ENCODE data around the gene PDGFC. TPM values are rescaled to one million over a fixed set of nuclear protein-coding genes. Genes with fewer than 3 reads are reported as not detected.

PDGFC gene
- total RNA-seq, 2 experiments from 2014 or later = not detected

DNA sequence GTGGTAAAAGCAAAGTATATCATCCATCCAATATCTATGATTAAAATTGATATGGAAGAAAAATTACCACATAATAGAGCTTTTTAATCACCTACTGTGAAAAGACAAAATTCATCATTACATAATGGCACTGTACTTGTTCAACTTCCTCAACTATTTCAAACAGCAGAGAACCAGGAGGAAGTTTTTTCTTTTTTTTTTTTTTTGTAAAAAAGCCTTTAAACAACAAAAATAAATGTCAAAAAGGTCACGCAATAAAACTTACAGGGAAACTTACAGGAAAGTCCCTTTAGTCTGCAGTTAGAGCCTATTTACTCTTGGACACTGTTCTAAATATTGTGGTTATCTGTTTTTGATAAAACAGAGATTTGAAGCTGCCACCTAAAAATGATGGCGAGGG is 4.8 kb downstream of the PDGFC start:
- no TSS peak for BruUV-seq (replicated peaks)
- Histone ChIP-seq H3K9me2 (ENCODE audit: insufficient read depth, low read length) (no peaks in the 10 kb centered on the region), H3K36me3 (ENCODE audit: insufficient read depth, low read length) (no peaks in the 10 kb centered on the region), H3K4me2 (ENCODE audit: low read length) (no peak overlapping the region), H3K9me3 (ENCODE audit: low read length) (no peaks in the 10 kb centered on the region), H3K27ac (ENCODE audit: low read depth, low read length, poor library complexity, severe bottlenecking) (no peak overlapping the region), H3K4me1 (ENCODE audit: insufficient read depth, low read length, poor library complexity, severe bottlenecking) (no peaks in the 10 kb centered on the region), H4K20me1 (ENCODE audit: insufficient read depth, low read length) (no peaks in the 10 kb centered on the region), H2AFZ (ENCODE audit: low read length) (no peak overlapping the region), H3K4me3 (ENCODE audit: low read depth, low read length, poor library complexity, severe bottlenecking) (no peak overlapping the region), H3K79me2 (ENCODE audit: insufficient read depth, low read depth, low read length) (no peaks in the 10 kb centered on the region)
- intact Hi-C loops (cut with micrococcal nuclease; ENCODE audit: unreplicated experiment) = no loop called here
- CTCF ChIA-PET (ENCODE audit: unreplicated experiment) = no interaction called here
- no peak for TF ChIP-seq EZH2phosphoT487 (IDR thresholded peaks at IDR 0.05; ENCODE audit: borderline replicate concordance, low read depth, low read length)
- TF ChIP-seq, protein P1, sequence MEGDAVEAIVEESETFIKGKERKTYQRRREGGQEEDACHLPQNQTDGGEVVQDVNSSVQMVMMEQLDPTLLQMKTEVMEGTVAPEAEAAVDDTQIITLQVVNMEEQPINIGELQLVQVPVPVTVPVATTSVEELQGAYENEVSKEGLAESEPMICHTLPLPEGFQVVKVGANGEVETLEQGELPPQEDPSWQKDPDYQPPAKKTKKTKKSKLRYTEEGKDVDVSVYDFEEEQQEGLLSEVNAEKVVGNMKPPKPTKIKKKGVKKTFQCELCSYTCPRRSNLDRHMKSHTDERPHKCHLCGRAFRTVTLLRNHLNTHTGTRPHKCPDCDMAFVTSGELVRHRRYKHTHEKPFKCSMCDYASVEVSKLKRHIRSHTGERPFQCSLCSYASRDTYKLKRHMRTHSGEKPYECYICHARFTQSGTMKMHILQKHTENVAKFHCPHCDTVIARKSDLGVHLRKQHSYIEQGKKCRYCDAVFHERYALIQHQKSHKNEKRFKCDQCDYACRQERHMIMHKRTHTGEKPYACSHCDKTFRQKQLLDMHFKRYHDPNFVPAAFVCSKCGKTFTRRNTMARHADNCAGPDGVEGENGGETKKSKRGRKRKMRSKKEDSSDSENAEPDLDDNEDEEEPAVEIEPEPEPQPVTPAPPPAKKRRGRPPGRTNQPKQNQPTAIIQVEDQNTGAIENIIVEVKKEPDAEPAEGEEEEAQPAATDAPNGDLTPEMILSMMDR (conservative IDR thresholded peaks at IDR 0.05; ENCODE audit: low read length) = no peak
- no peak for DNase-seq (ENCODE audit: low spot score)
- POLR2A ChIA-PET = interaction anchor here (0.6 to 0.7 kb wide), 2 partner anchors 469 to 497 kb away, joined by 3 to 4 read pairs; no protein-coding TSS in a partner anchor

DNA sequence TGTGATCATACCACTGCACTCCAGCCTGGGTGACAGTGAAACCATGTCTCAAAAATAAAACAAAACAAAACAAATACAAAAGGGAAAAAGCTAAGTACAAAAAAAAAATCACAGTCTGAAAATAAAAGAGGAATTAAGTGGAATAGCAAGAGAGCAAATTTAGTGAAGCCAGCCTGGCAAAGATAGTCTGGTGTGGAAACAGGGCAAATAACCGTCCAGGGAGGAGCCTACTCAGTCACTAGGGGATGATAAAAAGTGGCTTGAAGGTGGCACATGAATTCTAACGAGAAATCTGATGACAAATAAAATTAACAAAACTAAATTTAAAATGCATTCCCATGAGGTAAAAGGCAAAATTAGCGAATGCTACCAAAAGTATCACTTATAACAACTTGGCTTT is 8.2 kb downstream of the PDGFC start:
- TF ChIP-seq, protein P1 (conservative IDR thresholded peaks at IDR 0.05; ENCODE audit: low read length) = no peak
- TF ChIP-seq EZH2phosphoT487 (IDR thresholded peaks at IDR 0.05; ENCODE audit: borderline replicate concordance, low read depth, low read length) = no peak

DNA sequence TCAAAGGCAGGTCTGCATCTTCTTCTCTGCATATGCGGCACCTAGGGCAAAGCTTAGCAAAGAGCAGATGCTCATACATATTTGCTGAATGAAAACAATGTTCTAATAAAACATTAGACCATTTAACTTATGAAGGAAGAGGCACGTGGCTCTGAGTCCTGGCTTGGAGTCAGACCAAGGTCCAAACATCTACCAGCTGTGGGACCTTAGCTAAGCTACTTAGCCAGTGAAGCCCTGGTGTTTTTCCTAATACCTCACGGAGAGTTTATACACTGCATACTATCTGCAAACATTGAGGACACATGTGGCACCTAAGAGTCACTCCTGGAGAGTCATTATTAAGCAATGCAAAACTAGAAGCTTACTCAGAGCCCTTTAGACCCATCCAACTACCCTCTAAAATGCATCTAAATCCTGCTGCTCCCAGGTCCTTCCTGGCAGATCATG is 9.0 kb downstream of the PDGFC start:
- H3K4me1 ChIP-seq (ENCODE audit: insufficient read depth, low read length, poor library complexity, severe bottlenecking) = no peaks in the 10 kb centered on the region
- H3K9me2 ChIP-seq (ENCODE audit: insufficient read depth, low read length) = no peaks in the 10 kb centered on the region
- H4K20me1 ChIP-seq (ENCODE audit: insufficient read depth, low read length) = no peaks in the 10 kb centered on the region
- H3K4me3 ChIP-seq (ENCODE audit: low read depth, low read length, poor library complexity, severe bottlenecking) = no peak overlapping the region
- ChIA-PET CTCF (ENCODE audit: unreplicated experiment) (no interaction called here), POLR2A (no interaction called here)
- H3K27ac ChIP-seq (ENCODE audit: low read depth, low read length, poor library complexity, severe bottlenecking) = no peak overlapping the region
- intact Hi-C loops (cut with micrococcal nuclease; ENCODE audit: unreplicated experiment) = no loop called here
- no peaks in the 10 kb centered on the region for H3K36me3 ChIP-seq (ENCODE audit: insufficient read depth, low read length)
- H3K4me2 ChIP-seq (ENCODE audit: low read length) = no peak overlapping the region
- TF ChIP-seq, protein P1 (conservative IDR thresholded peaks at IDR 0.05; ENCODE audit: low read length) = no peak
- no peak for TF ChIP-seq EZH2phosphoT487 (IDR thresholded peaks at IDR 0.05; ENCODE audit: borderline replicate concordance, low read depth, low read length)
- DNase-seq (ENCODE audit: low spot score) = no peak
- no TSS peak for BruUV-seq (replicated peaks)
- no peak overlapping the region for H2AFZ ChIP-seq (ENCODE audit: low read length)
- no peaks in the 10 kb centered on the region for H3K79me2 ChIP-seq (ENCODE audit: insufficient read depth, low read depth, low read length)
- H3K9me3 ChIP-seq (ENCODE audit: low read length) = no peaks in the 10 kb centered on the region

More for the DNA sequence above, 8.2 kb downstream of the PDGFC start:
- no peak for DNase-seq (ENCODE audit: low spot score)
- H3K4me1 ChIP-seq (ENCODE audit: insufficient read depth, low read length, poor library complexity, severe bottlenecking) = no peaks in the 10 kb centered on the region
- H3K79me2 ChIP-seq (ENCODE audit: insufficient read depth, low read depth, low read length) = no peaks in the 10 kb centered on the region
- POLR2A ChIA-PET = interaction anchor here (0.6 to 1.0 kb wide), 4 partner anchors 344 to 835 kb away, joined by 3 to 5 read pairs (median 4); no protein-coding TSS in a partner anchor
- no peak overlapping the region for H2AFZ ChIP-seq (ENCODE audit: low read length)
- no TSS peak for BruUV-seq (replicated peaks)
- no peaks in the 10 kb centered on the region for H3K9me2 ChIP-seq (ENCODE audit: insufficient read depth, low read length)
- no peaks in the 10 kb centered on the region for H3K36me3 ChIP-seq (ENCODE audit: insufficient read depth, low read length)
- H3K4me2 ChIP-seq (ENCODE audit: low read length) = no peak overlapping the region
- intact Hi-C loops (cut with micrococcal nuclease; ENCODE audit: unreplicated experiment) = no loop called here
- CTCF ChIA-PET (ENCODE audit: unreplicated experiment) = no interaction called here
- no peaks in the 10 kb centered on the region for H3K9me3 ChIP-seq (ENCODE audit: low read length)
- H3K4me3 ChIP-seq (ENCODE audit: low read depth, low read length, poor library complexity, severe bottlenecking) = no peak overlapping the region
- no peaks in the 10 kb centered on the region for H4K20me1 ChIP-seq (ENCODE audit: insufficient read depth, low read length)
- H3K27ac ChIP-seq (ENCODE audit: low read depth, low read length, poor library complexity, severe bottlenecking) = no peak overlapping the region

Data from OCI-LY7 (cell line).